GM21717 (cell line): Measurements from ENCODE around the gene DNAH2.

Source experiments
- ATAC-seq: cut with Tn5 transposase; IDR thresholded peaks from one replicate; pipeline ENCODE4 v1.9.1; 2021; ENCODE audit warnings: mild to moderate bottlenecking, moderate library complexity; ENCODE audit not compliant: unreplicated experiment

DNAH2 gene

GRCh38 chr17:7848739-7849129, 131.2 kb downstream of the DNAH2 start:
- no peak for ATAC-seq

GRCh38 chr17:7849130-7849750, 131.7 kb downstream of the DNAH2 start:
- no peak for ATAC-seq

DNA sequence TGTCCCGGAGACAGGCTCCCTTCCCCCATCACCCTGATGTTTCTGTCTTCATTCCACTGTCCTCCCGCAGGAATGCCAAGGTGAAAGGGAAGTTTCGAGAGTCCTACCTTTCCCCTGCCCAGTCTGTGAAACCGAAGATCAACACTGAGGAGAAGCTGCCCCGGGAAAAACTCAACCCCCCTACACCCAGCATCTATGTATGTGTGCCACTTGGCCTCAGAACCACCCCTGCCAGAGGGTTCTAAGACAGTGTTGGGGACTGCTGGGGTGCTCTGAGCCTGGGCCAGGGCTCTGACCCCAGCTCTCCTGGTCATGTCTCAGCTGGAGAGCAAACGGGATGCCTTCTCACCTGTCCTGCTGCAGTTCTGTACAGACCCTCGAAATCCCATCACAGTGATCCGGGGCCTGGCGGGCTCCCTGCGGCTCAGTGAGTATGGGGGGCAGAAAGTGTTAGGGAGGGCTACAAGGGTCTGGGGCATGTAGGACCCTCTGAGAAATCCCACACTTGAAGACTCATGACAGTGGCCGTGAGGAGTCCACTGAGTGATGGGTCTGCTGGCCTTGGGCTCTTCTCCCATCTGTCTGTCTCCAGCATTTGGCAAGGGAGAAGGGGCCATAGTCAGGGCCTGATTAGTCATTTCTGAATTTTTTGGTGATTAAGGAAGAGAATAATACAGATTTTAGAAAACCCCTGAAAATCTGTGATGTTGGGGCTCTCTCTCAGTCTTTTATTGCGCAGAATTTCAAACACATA, 132.4 kb downstream of the DNAH2 start:
- no peak for ATAC-seq

GRCh38 chr17:7850701-7851437, 133.3 kb downstream of the DNAH2 start:
- ATAC-seq = no peak

DNA sequence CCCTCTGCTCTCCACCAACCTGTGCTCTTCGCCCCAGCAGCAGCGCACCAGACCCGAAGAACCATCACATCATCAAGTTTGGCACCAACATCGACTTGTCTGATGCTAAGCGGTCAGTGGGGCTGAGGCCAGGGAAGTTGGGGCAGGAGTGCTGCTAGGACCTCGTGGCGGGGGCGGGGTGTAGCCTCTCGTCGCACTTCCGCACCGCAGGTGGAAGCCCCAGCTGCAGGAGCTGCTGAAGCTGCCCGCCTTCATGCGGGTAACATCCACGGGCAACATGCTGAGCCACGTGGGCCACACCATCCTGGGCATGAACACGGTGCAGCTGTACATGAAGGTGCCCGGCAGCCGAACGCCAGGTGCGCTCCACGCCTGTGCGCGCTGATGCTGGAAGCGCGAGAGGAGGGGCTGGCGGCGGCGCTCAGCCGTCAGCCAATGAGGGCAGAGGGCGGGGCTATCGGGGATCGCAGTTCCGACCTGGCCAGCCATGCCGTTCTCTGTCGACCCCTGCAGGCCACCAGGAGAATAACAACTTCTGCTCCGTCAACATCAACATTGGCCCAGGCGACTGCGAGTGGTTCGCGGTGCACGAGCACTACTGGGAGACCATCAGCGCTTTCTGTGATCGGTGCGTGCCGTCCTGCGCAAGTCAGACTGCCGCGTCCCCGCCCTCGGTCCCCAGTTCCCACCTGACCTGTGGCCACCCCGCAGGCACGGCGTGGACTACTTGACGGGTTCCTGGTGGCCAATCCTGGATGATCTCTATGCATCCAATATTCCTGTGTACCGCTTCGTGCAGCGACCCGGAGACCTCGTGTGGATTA, 134.1 kb downstream of the DNAH2 start:
- ATAC-seq = peak; percentile 51

DNA sequence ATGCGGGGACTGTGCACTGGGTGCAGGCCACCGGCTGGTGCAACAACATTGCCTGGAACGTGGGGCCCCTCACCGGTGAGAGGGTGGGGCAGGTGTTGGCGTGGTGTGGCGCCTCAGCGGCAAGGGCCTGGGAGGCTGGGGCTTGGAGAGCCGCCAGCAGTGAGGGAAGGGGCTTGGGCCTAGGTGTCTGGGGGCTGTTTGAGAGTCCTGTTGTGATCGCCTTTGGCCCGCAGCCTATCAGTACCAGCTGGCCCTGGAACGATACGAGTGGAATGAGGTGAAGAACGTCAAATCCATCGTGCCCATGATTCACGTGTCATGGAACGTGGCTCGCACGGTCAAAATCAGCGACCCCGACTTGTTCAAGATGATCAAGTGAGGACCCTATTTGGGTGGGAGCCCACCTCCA, 134.7 kb downstream of the DNAH2 start:
- no peak for ATAC-seq

DNA sequence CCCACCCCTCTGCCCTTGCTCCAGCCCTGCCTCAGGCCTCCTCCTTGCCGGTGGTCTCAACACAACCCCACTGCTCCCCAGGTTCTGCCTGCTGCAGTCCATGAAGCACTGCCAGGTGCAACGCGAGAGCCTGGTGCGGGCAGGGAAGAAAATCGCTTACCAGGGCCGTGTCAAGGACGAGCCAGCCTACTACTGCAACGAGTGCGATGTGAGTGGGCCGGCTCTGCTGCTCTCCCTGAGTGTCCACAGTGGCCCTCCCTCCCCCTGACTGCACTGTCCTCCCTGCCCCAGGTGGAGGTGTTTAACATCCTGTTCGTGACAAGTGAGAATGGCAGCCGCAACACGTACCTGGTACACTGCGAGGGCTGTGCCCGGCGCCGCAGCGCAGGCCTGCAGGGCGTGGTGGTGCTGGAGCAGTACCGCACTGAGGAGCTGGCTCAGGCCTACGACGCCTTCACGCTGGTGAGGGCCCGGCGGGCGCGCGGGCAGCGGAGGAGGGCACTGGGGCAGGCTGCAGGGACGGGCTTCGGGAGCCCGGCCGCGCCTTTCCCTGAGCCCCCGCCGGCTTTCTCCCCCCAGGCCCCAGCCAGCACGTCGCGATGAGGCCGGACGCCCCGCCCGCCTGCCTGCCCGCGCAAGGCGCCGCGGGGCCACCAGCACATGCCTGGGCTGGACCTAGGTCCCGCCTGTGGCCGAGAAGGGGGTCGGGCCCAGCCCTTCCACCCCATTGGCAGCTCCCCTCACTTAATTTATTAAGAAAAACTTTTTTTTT, 135.6 kb downstream of the DNAH2 start:
- no peak for ATAC-seq

- ATAC-seq = no peak
Measured at GRCh38 chr17:7853691-7854038, 136.1 kb downstream of the DNAH2 start.

DNA sequence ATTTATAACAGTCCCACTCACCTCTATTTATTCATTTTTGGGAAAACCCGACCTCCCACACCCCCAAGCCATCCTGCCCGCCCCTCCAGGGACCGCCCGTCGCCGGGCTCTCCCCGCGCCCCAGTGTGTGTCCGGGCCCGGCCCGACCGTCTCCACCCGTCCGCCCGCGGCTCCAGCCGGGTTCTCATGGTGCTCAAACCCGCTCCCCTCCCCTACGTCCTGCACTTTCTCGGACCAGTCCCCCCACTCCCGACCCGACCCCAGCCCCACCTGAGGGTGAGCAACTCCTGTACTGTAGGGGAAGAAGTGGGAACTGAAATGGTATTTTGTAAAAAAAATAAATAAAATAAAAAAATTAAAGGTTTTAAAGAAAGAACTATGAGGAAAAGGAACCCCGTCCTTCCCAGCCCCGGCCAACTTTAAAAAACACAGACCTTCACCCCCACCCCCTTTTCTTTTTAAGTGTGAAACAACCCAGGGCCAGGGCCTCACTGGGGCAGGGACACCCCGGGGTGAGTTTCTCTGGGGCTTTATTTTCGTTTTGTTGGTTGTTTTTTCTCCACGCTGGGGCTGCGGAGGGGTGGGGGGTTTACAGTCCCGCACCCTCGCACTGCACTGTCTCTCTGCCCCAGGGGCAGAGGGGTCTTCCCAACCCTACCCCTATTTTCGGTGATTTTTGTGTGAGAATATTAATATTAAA, 136.7 kb downstream of the DNAH2 start:
- ATAC-seq = no peak

- no peak for ATAC-seq
Measured at GRCh38 chr17:7854851-7855659, 137.5 kb downstream of the DNAH2 start, which contains the start of gene TMEM88. Gene TMEM88, plus strand, starts transcription at chr17:7855066. Its CDS starts 9 bp downstream, at chr17:7855075.

GRCh38 chr17:7855660-7856010, 138.1 kb downstream of the DNAH2 start:
- no peak for ATAC-seq

DNA sequence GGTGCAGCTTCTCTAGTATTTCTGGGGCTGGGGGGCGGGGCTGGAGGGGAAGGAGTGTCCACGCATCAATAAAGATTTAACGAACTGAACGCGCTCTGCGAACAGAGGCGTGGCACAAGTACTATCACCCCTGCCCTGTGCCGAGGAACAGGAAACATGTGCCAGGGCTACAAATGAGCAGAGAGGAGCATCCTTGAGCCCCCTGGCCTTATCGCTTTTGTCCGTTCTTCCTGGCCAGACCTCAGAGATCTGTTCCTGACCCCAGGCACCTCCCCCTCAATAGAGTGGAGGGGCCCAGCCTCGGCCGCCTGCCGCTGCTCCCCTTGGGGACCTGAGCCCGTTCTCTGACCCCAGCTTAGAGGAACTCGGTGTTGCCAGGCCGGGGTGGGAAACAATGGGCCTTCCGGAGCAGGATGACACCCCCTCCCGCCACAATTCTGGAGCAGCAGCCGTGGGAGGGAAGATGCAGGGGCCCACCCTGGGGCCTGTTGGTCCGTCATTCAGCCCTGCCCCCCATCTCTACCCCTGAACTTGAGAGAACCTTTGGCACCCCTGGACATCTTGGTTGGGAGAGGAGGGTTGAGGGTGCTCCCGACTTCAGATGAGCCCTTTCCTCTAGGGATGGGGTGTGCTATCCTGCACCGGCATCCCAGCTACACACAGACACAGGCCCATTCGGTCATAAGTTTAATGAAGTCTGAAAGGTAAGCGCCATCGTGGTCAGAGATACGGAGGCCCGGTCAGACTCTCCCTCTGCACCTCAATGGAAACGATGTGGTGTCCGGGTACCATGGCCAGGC, 138.7 kb downstream of the DNAH2 start:
- ATAC-seq = no peak

GRCh38 chr17:7856811-7857712, 139.5 kb downstream of the DNAH2 start, which contains the start of gene NAA38:
Gene NAA38, minus strand, starts transcription at chr17:7857559. Its CDS starts 96 bp downstream, at chr17:7857463.
- peak; percentile 57 for ATAC-seq

- peak; percentile 31 for ATAC-seq
Measured at GRCh38 chr17:7857713-7858521, 140.4 kb downstream of the DNAH2 start, which contains the start of gene CYB5D1. Gene CYB5D1, plus strand, starts transcription at chr17:7858003. Its CDS starts 132 bp downstream, at chr17:7858135.

- no peak for ATAC-seq
Measured at GRCh38 chr17:7858522-7858810, 140.9 kb downstream of the DNAH2 start.

- ATAC-seq = no peak
Measured at GRCh38 chr17:7859028-7859427, 141.5 kb downstream of the DNAH2 start.
